GM23248 (cell line): Measurements from ENCODE around the gene ALKBH3.

ENCODE experiments used
- EZH2 ChIP-seq: fragments of 200-600 bp; sonication (generic); IDR thresholded peaks from 2 replicates; pipeline ENCODE4 v1.6.1; 2018; ENCODE audit warnings: antibody characterized with exemption, mild to moderate bottlenecking; ENCODE audit not compliant: insufficient read depth, poor library complexity, severe bottlenecking
- EZH2phosphoT487 ChIP-seq: fragments of 200-600 bp; sonication (generic); IDR thresholded peaks from 2 replicates; pipeline ENCODE4 v1.6.1; 2018; ENCODE audit warnings: antibody characterized with exemption, moderate library complexity, mild to moderate bottlenecking, low read depth; ENCODE audit not compliant: insufficient read depth

GRCh38 chr11:43943372-43943930, 62.8 kb downstream of the ALKBH3 start:
- TF ChIP-seq EZH2, result peak; percentile 78
- peak; percentile 23; the same call in 1 of the 2 replicates for TF ChIP-seq EZH2phosphoT487
